Panc1 (cell line): ENCODE data around the gene DHRSX.

Source experiments
- CTCF ChIP-seq: fragments of 450-650 bp; IDR thresholded peaks from 2 replicates; pipeline ENCODE4 v1.5.1; 2017; ENCODE audit warnings: mild to moderate bottlenecking
- POLR2AphosphoS5 ChIP-seq: IDR thresholded peaks from 2 replicates; pipeline ENCODE4 v1.6.1; 2012; ENCODE audit warnings: mild to moderate bottlenecking, low read depth, low read length, moderate library complexity
- REST ChIP-seq, 2 experiments: IDR thresholded peaks; 2 replicates each; pipeline ENCODE4 v1.6.1; 2011 to 2012; ENCODE audit warnings: low read depth in 2 of 2, control low read depth in 1 of 2, low read length in 1 of 2, mild to moderate bottlenecking in 1 of 2, moderate library complexity in 1 of 2; ENCODE audit not compliant: insufficient read depth in 1 of 2

GRCh38 chrX:2538031-2538757 is 37.4 kb upstream of the DHRSX start:
- TF ChIP-seq CTCF = no peak
- no peak for TF ChIP-seq REST (IDR thresholded peaks at IDR 0.05; ENCODE audit: insufficient read depth in 1 of 2, low read depth in 2 of 2, low read length in 1 of 2)
- no peak for TF ChIP-seq POLR2AphosphoS5
